HS-5 (cell line): ENCODE data around the gene CD81.

ENCODE experiments used
- DNase-seq: peaks from one replicate; pipeline ENCODE4 v3.0.0-alpha.2; 2012; ENCODE audit warnings: low read depth

CD81 gene

DNA sequence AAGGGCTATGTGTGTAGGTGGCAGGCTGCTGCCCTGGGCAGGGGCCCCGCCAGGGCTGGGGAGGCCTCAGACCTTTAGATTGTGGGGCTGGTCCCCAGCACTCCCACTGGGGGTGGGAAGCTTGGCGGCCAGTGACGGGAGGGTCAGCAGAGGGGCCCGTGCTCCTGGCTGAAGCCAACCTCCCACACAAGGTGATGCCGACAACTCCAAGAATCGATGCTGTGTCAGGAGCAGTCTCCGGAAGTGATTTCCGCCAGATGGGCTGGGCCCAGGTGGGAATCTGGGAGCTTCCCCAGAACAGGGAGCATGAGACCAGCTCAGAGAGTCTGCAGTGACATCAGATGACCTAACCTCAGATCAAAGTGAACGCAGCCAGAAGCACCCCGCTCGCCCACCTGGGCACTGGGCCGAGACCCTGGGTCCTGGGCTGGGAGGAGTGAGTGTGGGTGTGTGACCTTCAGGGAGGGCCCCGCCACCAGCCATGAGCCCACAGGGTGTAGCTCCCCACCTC, 59.5 kb downstream of the CD81 start:
- DNase-seq, result no peak

DNA sequence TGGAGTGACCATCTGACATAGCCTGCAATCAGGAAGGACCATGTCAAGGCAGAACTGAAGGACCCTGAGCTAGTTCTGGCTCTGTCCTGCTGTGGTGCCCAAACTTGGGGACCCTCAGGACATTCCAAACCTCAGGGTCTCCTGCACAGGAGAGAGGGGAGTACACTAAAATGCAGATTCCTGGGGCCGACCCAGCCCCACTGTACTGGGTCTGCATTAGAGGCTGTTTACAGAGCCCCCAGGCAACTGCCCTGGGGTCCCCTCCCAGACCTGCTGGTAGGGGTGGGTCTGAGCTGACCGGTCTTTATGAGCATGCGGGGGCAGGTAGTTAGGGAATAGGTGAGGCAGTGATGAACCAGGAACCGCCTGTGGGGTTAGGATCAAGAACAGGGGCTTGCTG, 60.4 kb downstream of the CD81 start:
- DNase-seq, result no peak

DNA sequence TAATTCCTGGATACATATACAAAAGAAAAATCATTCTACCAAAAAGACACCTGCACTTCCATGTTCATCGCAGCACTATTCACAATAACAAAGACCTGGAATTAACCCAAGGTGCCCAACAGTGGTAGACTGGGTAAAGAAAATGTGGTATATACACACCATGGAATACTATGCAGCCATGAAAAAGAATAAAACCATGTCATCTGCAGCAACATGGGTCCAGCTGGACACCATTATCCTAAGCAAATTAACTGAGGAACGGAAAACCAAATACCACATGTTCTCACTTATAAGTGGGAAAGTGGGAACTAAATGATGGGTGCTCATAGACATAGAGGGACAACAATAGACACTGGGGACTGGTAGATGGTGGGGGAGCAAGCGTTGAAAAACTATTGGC, 62.7 kb downstream of the CD81 start:
- DNase-seq, result no peak

DNA sequence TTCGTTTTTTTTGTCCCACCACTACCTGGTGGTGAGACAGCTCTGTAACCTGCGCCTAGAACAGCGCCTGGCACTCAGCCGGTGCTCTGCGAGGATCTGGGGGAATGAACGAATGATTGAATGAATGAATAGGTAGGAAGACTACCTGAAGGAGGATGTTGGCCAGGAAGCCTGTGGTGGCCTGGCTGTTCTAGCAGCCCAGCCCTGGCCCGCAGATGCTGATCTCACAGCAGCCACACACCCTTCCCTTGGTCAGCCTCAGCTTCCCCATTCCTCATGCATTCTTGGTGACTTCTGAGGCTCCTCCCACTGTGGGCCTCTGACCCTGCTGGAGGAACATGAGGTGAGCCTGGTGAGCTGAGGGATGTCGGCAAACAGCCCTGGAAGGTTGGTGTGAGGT, 63.5 kb downstream of the CD81 start:
- no peak for DNase-seq

- DNase-seq, result no peak
Measured at GRCh38 chr11:2441171-2441570, 64.1 kb downstream of the CD81 start.

GRCh38 chr11:2442589-2442988, 65.5 kb downstream of the CD81 start:
- no peak for DNase-seq

DNA sequence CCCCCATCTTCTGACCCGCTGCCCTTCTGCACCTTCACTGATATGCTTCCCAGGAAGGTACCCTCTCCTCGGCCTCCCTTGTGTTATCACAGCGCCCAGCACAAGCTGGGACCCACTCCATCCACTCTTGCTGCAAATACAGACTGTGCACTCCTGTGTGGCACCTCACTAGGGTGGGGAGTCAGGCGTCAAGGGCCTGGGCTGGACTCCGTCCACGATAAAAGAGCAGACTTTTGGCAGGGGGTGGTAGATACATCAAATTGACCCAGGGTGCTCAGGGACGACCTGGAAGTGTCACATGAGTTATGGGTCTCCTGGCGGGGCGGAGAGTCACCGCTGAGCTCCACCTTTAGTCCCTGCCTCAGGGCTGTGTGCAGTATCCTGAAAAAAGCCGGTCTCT, 66.3 kb downstream of the CD81 start:
- no peak for DNase-seq

- no peak for DNase-seq
Measured at GRCh38 chr11:2443881-2444820, 67.0 kb downstream of the CD81 start, which contains the start of gene TRPM5. TRPM5 (minus strand) TSS chr11:2444514; CDS start chr11:2423036, 21,478 bp downstream.

DNA sequence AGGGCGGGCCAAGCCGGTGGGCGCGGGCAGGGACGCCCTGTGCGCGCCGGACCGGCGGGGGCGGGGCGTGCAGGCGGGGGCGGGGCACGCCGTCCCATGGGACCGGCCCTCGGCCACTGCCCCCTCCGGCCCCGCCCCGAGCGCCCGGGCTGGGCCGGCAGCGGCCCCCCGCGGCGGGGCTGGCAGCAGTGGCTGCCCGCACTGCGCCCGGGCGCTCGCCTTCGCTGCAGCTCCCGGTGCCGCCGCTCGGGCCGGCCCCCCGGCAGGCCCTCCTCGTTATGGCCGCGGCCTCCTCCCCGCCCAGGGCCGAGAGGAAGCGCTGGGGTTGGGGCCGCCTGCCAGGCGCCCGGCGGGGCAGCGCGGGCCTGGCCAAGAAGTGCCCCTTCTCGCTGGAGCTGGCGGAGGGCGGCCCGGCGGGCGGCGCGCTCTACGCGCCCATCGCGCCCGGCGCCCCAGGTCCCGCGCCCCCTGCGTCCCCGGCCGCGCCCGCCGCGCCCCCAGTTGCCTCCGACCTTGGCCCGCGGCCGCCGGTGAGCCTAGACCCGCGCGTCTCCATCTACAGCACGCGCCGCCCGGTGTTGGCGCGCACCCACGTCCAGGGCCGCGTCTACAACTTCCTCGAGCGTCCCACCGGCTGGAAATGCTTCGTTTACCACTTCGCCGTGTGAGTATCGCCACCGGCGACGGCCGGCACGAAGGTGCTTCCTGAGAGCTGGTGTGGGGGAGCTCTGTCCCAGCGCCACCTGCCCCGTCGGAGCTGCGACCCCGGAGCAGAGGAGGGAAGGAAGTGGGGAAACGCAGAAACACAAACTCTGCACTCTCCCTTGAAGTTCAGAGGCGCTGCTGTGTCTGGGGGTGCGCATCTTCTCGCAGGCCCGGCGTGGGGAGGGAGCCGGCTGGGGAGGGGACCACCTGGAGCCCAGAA, 68.0 kb downstream of the CD81 start, which contains the start of gene KCNQ1:
Gene KCNQ1 (plus strand): TSS at position 188 of the 925 bp plus-strand sequence. CDS start 91 bp downstream, at position 279.
- no peak for DNase-seq

DNA sequence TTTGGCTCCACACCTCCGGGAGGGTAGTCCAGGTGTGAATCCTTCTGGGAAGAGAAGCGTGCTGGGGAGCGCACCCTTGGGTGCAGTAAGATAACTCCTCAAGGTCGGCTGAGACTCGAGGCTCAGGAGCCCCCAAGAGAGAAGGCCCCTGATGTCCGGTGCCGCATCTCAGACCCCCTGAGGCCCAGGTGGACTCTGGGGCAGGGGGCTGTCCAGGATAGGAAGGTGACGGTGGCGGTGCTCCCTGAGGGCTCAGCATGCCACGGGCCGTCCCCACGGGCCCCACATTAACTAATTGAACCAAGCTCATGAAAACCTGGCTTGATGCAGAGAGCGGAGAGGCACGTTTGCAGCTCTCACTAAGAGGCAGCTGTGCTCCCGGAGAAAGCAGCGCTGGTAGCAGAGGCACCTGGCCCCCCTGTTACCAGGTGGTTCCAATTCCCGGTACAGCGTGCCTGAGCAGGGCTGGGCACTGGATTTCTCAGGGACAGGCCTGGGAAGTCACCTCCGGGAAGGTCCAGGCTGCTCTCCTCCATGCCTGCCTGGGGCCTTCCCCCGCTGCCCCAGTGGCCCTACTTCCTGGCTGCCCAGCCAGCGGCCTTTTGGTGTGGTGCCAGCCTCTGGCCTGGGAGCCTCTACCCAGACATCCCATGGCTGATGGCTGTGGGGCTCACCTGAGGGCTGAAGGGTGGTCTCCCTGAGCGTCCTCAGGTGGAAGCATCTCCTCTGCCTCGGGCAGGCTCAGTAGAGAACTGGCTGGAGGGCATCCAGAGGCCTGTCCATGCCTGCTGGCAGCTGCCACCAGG, 68.8 kb downstream of the CD81 start:
- DNase-seq, result no peak

DNA sequence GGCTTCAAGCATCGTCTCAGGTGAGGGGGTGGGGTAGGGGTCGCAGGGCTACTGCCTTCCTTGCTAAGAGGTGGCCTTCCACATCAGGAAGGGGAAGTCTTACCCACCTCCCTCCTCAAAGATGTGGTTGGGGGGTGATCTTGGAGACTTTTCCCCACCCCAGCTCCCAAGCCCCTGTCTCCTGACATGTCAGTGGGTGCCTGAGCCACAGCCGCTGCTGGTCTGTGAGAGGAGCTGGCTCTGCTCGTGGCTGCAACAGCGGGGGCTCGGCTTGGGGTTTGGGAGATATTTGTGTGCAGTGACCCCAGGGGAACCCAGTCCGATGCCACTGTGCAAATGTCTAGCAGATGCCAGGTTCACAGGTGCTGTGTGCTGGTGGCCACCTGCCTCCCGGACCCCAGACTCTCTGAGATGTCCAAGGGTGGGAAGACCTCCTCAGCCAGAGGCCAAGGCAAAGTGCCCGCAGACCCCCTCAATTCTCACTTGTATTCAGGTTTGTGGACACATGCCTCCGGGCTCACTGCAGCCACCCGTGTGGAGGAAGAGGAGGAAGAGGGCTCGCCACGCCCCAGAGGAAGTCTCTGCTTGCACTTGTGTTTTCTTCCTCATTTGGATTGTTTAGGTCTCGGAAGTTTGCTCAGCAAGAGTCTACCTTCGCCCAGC, 69.6 kb downstream of the CD81 start:
- no peak for DNase-seq
